ENCODE data around the gene SPTBN4. TPM values are rescaled to one million over a fixed set of nuclear protein-coding genes. Genes with fewer than 3 reads are reported as not detected.

The SPTBN4 gene
- total and polyA plus RNA-seq, 4 donors: 0.58 to 0.80 (median 0.72) TPM

GRCh38 chr19:40619333-40620160 is 152.7 kb downstream of the SPTBN4 start:
- Histone ChIP-seq H3K9ac (ENCODE audit: insufficient read depth in 1 of 2, low read length in 2 of 2) (no peak overlapping the region), H3K27ac (ENCODE audit: low read depth in 1 of 2, low read length in 1 of 2) (peak overlapping the region in 1 of 2 donors; percentile 62), H3K27me3 (ENCODE audit: control insufficient read depth in 3 of 3, insufficient read depth in 3 of 3, low read length in 2 of 3) (no peaks in the 10 kb centered on the region), H3K4me3 (no peak overlapping the region), H3K36me3 (ENCODE audit: control insufficient read depth in 4 of 4, insufficient read depth in 4 of 4, low read length in 4 of 4) (peaks cover 0 to 37% (median 25%) of the 10 kb centered on the region in 4 donors), H3K4me1 (ENCODE audit: control insufficient read depth in 5 of 5, insufficient read depth in 5 of 5, low read length in 5 of 5) (peaks cover 0 to 8% (median 2%) of the 10 kb centered on the region in 5 donors), H3K9me3 (ENCODE audit: control insufficient read depth in 4 of 4, insufficient read depth in 3 of 4, low read length in 3 of 4) (no peaks in the 10 kb centered on the region)
- TF ChIP-seq CTCF (IDR thresholded peaks at IDR 0.05; ENCODE audit: control extremely low read depth, extremely low read depth): no peak
- ATAC-seq (ENCODE audit: insufficient read depth, low FRiP score): no peak
- no peak for DNase-seq
- 77 to 83% methylated on average over 11 of the region's 11 CpGs for WGBS, 2 donors

DNA sequence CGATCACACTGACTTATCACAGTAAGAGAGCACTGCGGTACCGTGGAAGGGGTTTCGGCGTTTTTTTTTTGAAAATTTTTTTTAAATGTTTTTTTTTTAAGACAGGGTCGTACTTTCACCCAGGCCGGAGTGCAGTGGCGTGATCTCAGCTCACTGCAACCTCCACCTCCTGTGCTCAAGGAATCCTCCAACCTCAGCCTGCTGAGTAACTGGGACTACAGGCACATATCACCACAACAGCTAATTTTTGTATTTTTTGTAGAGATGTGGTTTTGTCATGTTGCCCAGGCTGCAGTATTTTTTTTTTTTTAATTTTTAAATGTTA is 153.3 kb downstream of the SPTBN4 start:
- ATAC-seq (ENCODE audit: insufficient read depth, low FRiP score): no peak
- Histone ChIP-seq H3K36me3 (ENCODE audit: control insufficient read depth in 4 of 4, insufficient read depth in 4 of 4, low read length in 4 of 4) (peaks cover 0 to 42% (median 24%) of the 10 kb centered on the region in 4 donors), H3K9ac (ENCODE audit: insufficient read depth in 1 of 2, low read length in 2 of 2) (no peak overlapping the region), H3K4me1 (ENCODE audit: control insufficient read depth in 5 of 5, insufficient read depth in 5 of 5, low read length in 5 of 5) (peaks cover 0 to 3% (median 2%) of the 10 kb centered on the region in 5 donors), H3K27me3 (ENCODE audit: control insufficient read depth in 3 of 3, insufficient read depth in 3 of 3, low read length in 2 of 3) (no peaks in the 10 kb centered on the region), H3K4me3 (no peak overlapping the region), H3K9me3 (ENCODE audit: control insufficient read depth in 4 of 4, insufficient read depth in 3 of 4, low read length in 3 of 4) (no peaks in the 10 kb centered on the region), H3K27ac (ENCODE audit: low read depth in 1 of 2, low read length in 1 of 2) (peak overlapping the region in 1 of 2 donors; percentile 62)
- no peak for DNase-seq
- no peak for TF ChIP-seq CTCF (IDR thresholded peaks at IDR 0.05; ENCODE audit: control extremely low read depth, extremely low read depth)
- 93 to 94% methylated on average over 8 of the region's 8 CpGs for WGBS, 2 donors

DNA sequence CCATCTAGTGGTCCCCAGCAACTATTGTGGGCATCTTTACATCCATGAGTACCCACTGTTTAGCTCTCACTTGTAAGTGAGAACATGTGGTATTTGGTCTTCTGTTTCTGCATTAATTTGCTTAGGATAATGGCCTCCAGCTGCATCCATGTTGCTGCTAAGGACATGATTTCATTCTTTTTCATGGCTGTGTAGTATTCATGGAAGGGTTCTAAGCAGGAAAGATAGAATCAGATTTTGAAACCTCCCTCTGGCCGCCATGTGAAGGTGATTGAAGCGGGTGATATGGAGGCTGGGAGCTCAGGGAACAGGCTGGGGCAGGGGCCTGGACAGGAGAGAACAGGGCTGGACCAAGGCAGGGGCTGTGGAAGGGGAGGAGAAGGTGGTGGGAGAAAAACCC is 154.5 kb downstream of the SPTBN4 start:
- H3K36me3 ChIP-seq (ENCODE audit: control insufficient read depth in 4 of 4, insufficient read depth in 4 of 4, low read length in 4 of 4): peaks cover 0 to 46% (median 27%) of the 10 kb centered on the region in 4 donors
- no peak overlapping the region for H3K4me3 ChIP-seq
- H3K27ac ChIP-seq (ENCODE audit: low read depth in 1 of 2, low read length in 1 of 2): no peak overlapping the region
- no peaks in the 10 kb centered on the region for H3K27me3 ChIP-seq (ENCODE audit: control insufficient read depth in 3 of 3, insufficient read depth in 3 of 3, low read length in 2 of 3)
- H3K9ac ChIP-seq (ENCODE audit: insufficient read depth in 1 of 2, low read length in 2 of 2): no peak overlapping the region
- no peak for DNase-seq
- no peak for TF ChIP-seq CTCF (IDR thresholded peaks at IDR 0.05; ENCODE audit: control extremely low read depth, extremely low read depth)
- ATAC-seq (ENCODE audit: insufficient read depth, low FRiP score): no peak
- H3K4me1 ChIP-seq (ENCODE audit: control insufficient read depth in 5 of 5, insufficient read depth in 5 of 5, low read length in 5 of 5): peaks cover 0 to 2% (median 0%) of the 10 kb centered on the region in 5 donors
- 73 to 100% methylated on average over 2 of the region's 2 CpGs for WGBS, 2 donors
- no peaks in the 10 kb centered on the region for H3K9me3 ChIP-seq (ENCODE audit: control insufficient read depth in 4 of 4, insufficient read depth in 3 of 4, low read length in 3 of 4)
